Mesendoderm (in vitro differentiated cells): ENCODE measurements around the gene IMMP2L.
"Not testable (repeated sequence)": the region's sequence is repeated elsewhere in the genome, so short reads cannot be mapped to it uniquely, and the experiment has no call there.

Experiments used
- DNase-seq: peaks from one replicate; pipeline ENCODE4 v3.0.0; 2013
- H2AK5ac ChIP-seq: 2 replicates; pipeline ENCODE4 v1.6.1; 2013; ENCODE audit warnings: low read length, inconsistent platforms
- H2BK120ac ChIP-seq: 2 replicates; pipeline ENCODE4 v1.6.1; 2013; ENCODE audit warnings: low read depth, mild to moderate bottlenecking, low read length, moderate library complexity, mixed read lengths
- H2BK15ac ChIP-seq: replicated peaks from 2 replicates; pipeline ENCODE4 v1.6.1; 2013; ENCODE audit warnings: low read depth, mild to moderate bottlenecking, moderate library complexity
- H2BK5ac ChIP-seq: 2 replicates; pipeline ENCODE4 v1.6.1; 2013; ENCODE audit warnings: low read length, inconsistent platforms
- H3K18ac ChIP-seq: 2 replicates; pipeline ENCODE4 v1.6.1; 2013; ENCODE audit warnings: mild to moderate bottlenecking, low read length, mixed read lengths
- H3K23ac ChIP-seq: one replicate; pipeline ENCODE4 v1.6.1; 2013; ENCODE audit warnings: low read length
- H3K27ac ChIP-seq: 2 replicates; pipeline ENCODE4 v1.5.1; 2013; ENCODE audit warnings: low read depth, mild to moderate bottlenecking, inconsistent platforms, low read length, moderate library complexity
- H3K27me3 ChIP-seq: 2 replicates; pipeline ENCODE4 v1.6.1; 2013; ENCODE audit warnings: low read length, control low read depth, mild to moderate bottlenecking, inconsistent platforms; ENCODE audit not compliant: insufficient read depth, poor library complexity
- H3K36me3 ChIP-seq: 2 replicates; pipeline ENCODE4 v1.6.1; 2013; ENCODE audit warnings: low read length, inconsistent platforms; ENCODE audit not compliant: control insufficient read depth, insufficient read depth
- H3K4ac ChIP-seq: one replicate; pipeline ENCODE4 v1.6.1; 2013; ENCODE audit warnings: low read depth, mild to moderate bottlenecking, low read length, moderate library complexity
- H3K4me1 ChIP-seq: 2 replicates; pipeline ENCODE4 v1.6.1; 2013; ENCODE audit warnings: low read depth, low read length, inconsistent platforms; ENCODE audit not compliant: control insufficient read depth
- H3K4me2 ChIP-seq: 2 replicates; pipeline ENCODE4 v1.6.1; 2013; ENCODE audit warnings: low read length
- H3K4me3 ChIP-seq: 2 replicates; pipeline ENCODE4 v1.5.1; 2013; ENCODE audit warnings: mild to moderate bottlenecking, low read length
- H3K56ac ChIP-seq: one replicate; pipeline ENCODE4 v1.6.1; 2013; ENCODE audit warnings: low read length
- H3K79me1 ChIP-seq: 2 replicates; pipeline ENCODE4 v1.6.1; 2013; ENCODE audit warnings: low read length, inconsistent platforms
- H3K79me2 ChIP-seq: 2 replicates; pipeline ENCODE4 v1.6.1; 2013; ENCODE audit warnings: mild to moderate bottlenecking, low read length; ENCODE audit not compliant: control insufficient read depth, insufficient read depth
- H3K9ac ChIP-seq: 2 replicates; pipeline ENCODE4 v1.6.1; 2013; ENCODE audit warnings: low read length, inconsistent platforms
- H4K5ac ChIP-seq: one replicate; pipeline ENCODE4 v1.6.1; 2013; ENCODE audit warnings: low read length
- H4K8ac ChIP-seq: one replicate; pipeline ENCODE4 v1.6.1; 2013; ENCODE audit warnings: low read depth, mild to moderate bottlenecking, control low read depth, low read length, moderate library complexity
- WGBS: extraction: QIAGEN DNeasy Blood & Tissue Kit; methylation state at CpG from one replicate; pipeline ENCODE4 v1.1.7; 2013; ENCODE audit warnings: low lambda C conversion rate, missing lambda C conversion rate; ENCODE audit not compliant: insufficient coverage; ENCODE audit errors: extremely low coverage; 5-methylcytosine and 5-hydroxymethylcytosine counted together

IMMP2L gene

GRCh38 chr7:111581784-111582488, 19.6 kb upstream of the IMMP2L start:
- DNase-seq, H3K4ac ChIP-seq, H2BK120ac ChIP-seq, H3K36me3 ChIP-seq, H4K5ac ChIP-seq, H3K79me1 ChIP-seq, H3K4me2 ChIP-seq, H3K9ac ChIP-seq, H2BK5ac ChIP-seq, H3K27me3 ChIP-seq, H3K18ac ChIP-seq, H2AK5ac ChIP-seq, H3K4me1 ChIP-seq, H4K8ac ChIP-seq, H3K4me3 ChIP-seq, H2BK15ac ChIP-seq, H3K56ac ChIP-seq, H3K79me2 ChIP-seq, H3K27ac ChIP-seq, H3K23ac ChIP-seq: not testable (repeated sequence)
- no CpG with 5 or more reads among the region's 40 CpGs for WGBS

DNA sequence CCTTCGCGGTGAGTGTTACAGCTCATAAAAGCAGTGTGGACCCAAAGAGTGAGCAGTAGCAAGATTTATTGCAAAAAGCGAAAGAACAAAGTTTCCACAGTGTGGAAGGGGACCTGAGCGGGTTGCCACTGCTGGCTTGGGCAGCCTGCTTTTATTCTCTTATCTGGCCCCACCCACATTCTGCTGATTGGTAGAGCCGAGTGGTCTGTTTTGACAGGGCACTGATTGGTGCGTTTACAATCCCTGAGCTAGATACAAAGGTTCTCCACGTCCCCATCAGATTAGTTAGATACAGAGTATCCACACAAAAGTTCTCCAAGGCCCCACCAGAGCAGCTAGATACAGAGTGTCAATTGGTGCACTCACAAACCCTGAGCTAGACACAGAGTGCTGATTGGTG, 18.9 kb upstream of the IMMP2L start:
- H3K4me2 ChIP-seq, H3K27me3 ChIP-seq, H3K18ac ChIP-seq, H3K23ac ChIP-seq, H2BK120ac ChIP-seq, H3K79me1 ChIP-seq, H2BK5ac ChIP-seq, H3K4me1 ChIP-seq, H2AK5ac ChIP-seq, H3K79me2 ChIP-seq, H3K56ac ChIP-seq, H3K27ac ChIP-seq, H3K4me3 ChIP-seq, DNase-seq, H3K4ac ChIP-seq, H4K8ac ChIP-seq, H3K36me3 ChIP-seq, H4K5ac ChIP-seq, H2BK15ac ChIP-seq, H3K9ac ChIP-seq: not testable (repeated sequence)
- no CpG with 5 or more reads among the region's 7 CpGs for WGBS

DNA sequence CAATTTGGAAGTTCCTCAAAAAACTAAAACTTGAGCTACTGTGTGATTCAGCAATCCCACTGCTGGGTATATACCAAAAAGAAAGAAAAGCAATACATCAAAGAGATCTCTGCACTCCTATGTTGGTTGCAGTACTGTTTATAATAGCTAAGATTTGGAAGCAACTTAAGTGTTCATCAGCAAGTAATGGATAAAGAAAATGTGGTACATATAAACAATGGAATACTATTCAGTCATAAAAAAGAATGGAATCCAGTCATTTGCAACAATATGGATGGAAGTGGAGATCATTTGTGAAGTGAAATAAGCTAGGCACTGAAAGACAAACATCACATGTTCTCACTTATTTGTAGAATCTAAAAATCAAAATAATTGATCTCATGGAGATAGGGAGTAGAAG, 16.5 kb upstream of the IMMP2L start:
- Histone ChIP-seq H2AK5ac (no peak overlapping the region), H3K79me2 (no peaks in the 10 kb centered on the region), H3K4ac (no peak overlapping the region), H3K36me3 (no peaks in the 10 kb centered on the region), H3K56ac (no peak overlapping the region), H4K5ac (no peak overlapping the region), H3K23ac (no peak overlapping the region), H4K8ac (no peak overlapping the region), H2BK15ac (no peak overlapping the region), H3K27me3 (no peaks in the 10 kb centered on the region), H3K4me3 (no peak overlapping the region), H3K18ac (no peak overlapping the region), H3K4me2 (no peak overlapping the region), H3K79me1 (no peaks in the 10 kb centered on the region), H2BK120ac (no peak overlapping the region), H3K4me1 (no peaks in the 10 kb centered on the region), H2BK5ac (no peak overlapping the region), H3K9ac (no peak overlapping the region), H3K27ac (no peak overlapping the region)
- DNase-seq, result no peak

DNA sequence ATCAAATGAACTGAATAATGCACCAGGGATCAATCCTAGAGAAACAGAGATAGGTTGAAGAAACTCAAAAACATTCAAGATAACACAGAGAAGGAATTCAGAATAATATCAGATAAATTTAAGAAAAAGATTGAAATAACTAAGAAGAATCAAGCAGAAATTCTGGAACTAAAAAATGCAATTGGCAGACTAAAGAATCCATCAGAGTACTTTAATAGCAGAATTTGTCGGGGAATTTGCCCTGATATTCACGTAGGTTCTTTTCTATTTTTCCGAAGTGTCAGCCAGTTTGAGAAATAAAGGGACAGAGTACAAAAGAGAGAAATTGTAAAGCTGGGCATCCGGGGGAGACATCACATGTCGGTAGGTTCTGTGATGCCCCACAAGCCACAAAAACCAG, 9.4 kb upstream of the IMMP2L start:
- Histone ChIP-seq H3K36me3 (no peaks in the 10 kb centered on the region), H3K9ac (no peak overlapping the region), H3K4ac (no peak overlapping the region), H2AK5ac (no peak overlapping the region), H4K8ac (no peak overlapping the region), H3K4me2 (no peak overlapping the region), H3K27ac (no peak overlapping the region), H2BK120ac (no peak overlapping the region), H3K27me3 (no peaks in the 10 kb centered on the region), H4K5ac (no peak overlapping the region), H3K79me2 (no peaks in the 10 kb centered on the region), H3K18ac (no peak overlapping the region), H3K23ac (no peak overlapping the region), H3K4me1 (no peaks in the 10 kb centered on the region), H3K79me1 (no peaks in the 10 kb centered on the region), H3K4me3 (no peak overlapping the region), H3K56ac (no peak overlapping the region), H2BK5ac (no peak overlapping the region), H2BK15ac (no peak overlapping the region)
- no peak for DNase-seq
- WGBS, result no CpG with 5 or more reads among the region's 5 CpGs

GRCh38 chr7:111568870-111569462, 6.7 kb upstream of the IMMP2L start:
- H3K56ac ChIP-seq, result no peak overlapping the region
- no CpG with 5 or more reads among the region's 1 CpG for WGBS
- no peak overlapping the region for H3K27ac ChIP-seq
- H3K79me1 ChIP-seq, result no peaks in the 10 kb centered on the region
- no peak overlapping the region for H3K4me2 ChIP-seq
- no peak overlapping the region for H2BK5ac ChIP-seq
- peak; percentile 22 for DNase-seq
- H3K27me3 ChIP-seq, result no peaks in the 10 kb centered on the region
- H3K4ac ChIP-seq, result no peak overlapping the region
- H2BK15ac ChIP-seq, result no peak overlapping the region
- H3K36me3 ChIP-seq, result no peaks in the 10 kb centered on the region
- no peak overlapping the region for H2BK120ac ChIP-seq
- no peaks in the 10 kb centered on the region for H3K4me1 ChIP-seq
- no peaks in the 10 kb centered on the region for H3K79me2 ChIP-seq
- no peak overlapping the region for H3K4me3 ChIP-seq
- no peak overlapping the region for H4K8ac ChIP-seq
- no peak overlapping the region for H3K23ac ChIP-seq
- H3K18ac ChIP-seq, result no peak overlapping the region
- H2AK5ac ChIP-seq, result no peak overlapping the region
- H4K5ac ChIP-seq, result no peak overlapping the region
- no peak overlapping the region for H3K9ac ChIP-seq

DNA sequence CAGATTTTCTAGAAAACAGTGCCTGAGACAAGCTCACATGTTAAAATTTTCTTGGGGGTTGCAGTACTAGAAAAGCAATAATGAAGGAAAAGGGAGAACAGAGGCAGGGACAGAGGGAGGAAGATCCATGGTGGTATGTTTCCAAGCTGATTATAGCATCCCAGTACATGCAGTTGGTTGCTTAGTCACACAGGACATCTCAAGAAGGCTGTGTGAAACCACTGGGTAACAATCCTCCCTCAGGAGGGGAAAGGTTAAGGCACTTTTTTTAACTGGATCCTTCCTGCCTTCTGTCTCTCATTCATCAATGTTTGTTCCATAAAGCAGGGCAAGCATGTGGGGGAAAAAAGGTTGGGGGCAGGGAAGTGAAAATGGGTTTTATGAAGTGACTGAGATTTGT, 6.1 kb upstream of the IMMP2L start:
- no peak overlapping the region for H3K9ac ChIP-seq
- DNase-seq, result no peak
- H3K4me3 ChIP-seq, result no peak overlapping the region
- no peaks in the 10 kb centered on the region for H3K79me2 ChIP-seq
- H3K36me3 ChIP-seq, result no peaks in the 10 kb centered on the region
- no peak overlapping the region for H3K4me2 ChIP-seq
- no peak overlapping the region for H3K56ac ChIP-seq
- no peak overlapping the region for H4K5ac ChIP-seq
- H2BK5ac ChIP-seq, result no peak overlapping the region
- H4K8ac ChIP-seq, result no peak overlapping the region
- no peak overlapping the region for H2BK120ac ChIP-seq
- H3K27me3 ChIP-seq, result no peaks in the 10 kb centered on the region
- no peaks in the 10 kb centered on the region for H3K79me1 ChIP-seq
- no peak overlapping the region for H2BK15ac ChIP-seq
- H3K4ac ChIP-seq, result no peak overlapping the region
- H2AK5ac ChIP-seq, result no peak overlapping the region
- H3K23ac ChIP-seq, result no peak overlapping the region
- H3K4me1 ChIP-seq, result no peaks in the 10 kb centered on the region
- no peak overlapping the region for H3K27ac ChIP-seq
- no peak overlapping the region for H3K18ac ChIP-seq
